Caco-2 (cell line): ENCODE data around the gene FADS3. TPM values are rescaled to one million over a fixed set of nuclear protein-coding genes. Genes with fewer than 3 reads are reported as not detected.

Experiments
- BruUV-seq: library from RNA; stranded (reverse); fragments of 400-500 nt; replicated peaks from 2 replicates; lab custom pipeline; 2021; lab: Mats Ljungman, UMichigan
- CTCF ChIA-PET: fragments of 300-600 bp; sonication (Branson Sonifier 250); formaldehyde crosslinking; loops from one replicate; lab custom pipeline; 2022; ENCODE audit warnings: antibody characterized with exemption; lab: Charles Lee
- POLR2A ChIA-PET: fragments of 300-600 bp; sonication (Branson Sonifier 250); formaldehyde crosslinking; loops from one replicate; lab custom pipeline; 2022; ENCODE audit warnings: antibody characterized with exemption; lab: Charles Lee
- DNase-seq, 2 experiments: peaks; one replicate each; pipeline versions ENCODE4 v3.0.0 to v3.0.0-alpha.2; 2020 to 2022
- H3K27me3 ChIP-seq: replicated peaks from 2 replicates; pipeline ENCODE4 v1.6.0; 2011; ENCODE audit warnings: low read length; ENCODE audit not compliant: control insufficient read depth, insufficient read depth
- H3K36me3 ChIP-seq: 2 replicates; pipeline ENCODE4 v1.5.1; 2011; ENCODE audit warnings: low read length; ENCODE audit not compliant: control insufficient read depth, insufficient read depth
- H3K4me1 ChIP-seq: fragments of 250-450 bp; sonication (Bioruptor Pico); 2 replicates; pipeline ENCODE4 v1.5.1; 2020; ENCODE audit warnings: mild to moderate bottlenecking
- H3K4me3 ChIP-seq: 2 replicates; pipeline ENCODE4 v1.5.1; 2011; ENCODE audit warnings: low read depth, mild to moderate bottlenecking, control low read depth, low read length
- H3K9me3 ChIP-seq: fragments of 250-450 bp; sonication (Bioruptor Pico); 2 replicates; pipeline ENCODE4 v1.5.1; 2020; ENCODE audit warnings: mild to moderate bottlenecking, moderate library complexity
- H3K27ac Mint-ChIP-seq: one replicate; pipeline ENCODE4 v1.8.0; 2022; ENCODE audit warnings: mixed read lengths; ENCODE audit not compliant: unreplicated experiment
- H3K27me3 Mint-ChIP-seq: one replicate; pipeline ENCODE4 v1.8.0; 2022; ENCODE audit warnings: mixed read lengths; ENCODE audit not compliant: insufficient read depth, unreplicated experiment
- H3K36me3 Mint-ChIP-seq: one replicate; pipeline ENCODE4 v1.8.0; 2022; ENCODE audit warnings: mild to moderate bottlenecking, mixed read lengths; ENCODE audit not compliant: insufficient read depth, unreplicated experiment
- H3K4me1 Mint-ChIP-seq: one replicate; pipeline ENCODE4 v1.8.0; 2022; ENCODE audit warnings: low read depth, mixed read lengths; ENCODE audit not compliant: unreplicated experiment
- H3K4me3 Mint-ChIP-seq: one replicate; pipeline ENCODE4 v1.8.0; 2022; ENCODE audit warnings: mild to moderate bottlenecking, moderate library complexity, mixed read lengths; ENCODE audit not compliant: unreplicated experiment
- H3K9me3 Mint-ChIP-seq: one replicate; pipeline ENCODE4 v1.8.0; 2022; ENCODE audit warnings: mixed read lengths; ENCODE audit not compliant: unreplicated experiment
- CTCF ChIP-seq, 2 experiments: fragments of 200-600 bp in 1 of 2; IDR thresholded peaks; 1 replicate in 1 of 2; 2 replicates in 1 of 2; pipeline versions ENCODE4 v1.5.1 to v1.8.0; 2011 to 2022; ENCODE audit warnings: antibody characterized with exemption in 1 of 2, control low read depth in 1 of 2, inconsistent platforms in 1 of 2, low read depth in 1 of 2, low read length in 1 of 2, mild to moderate bottlenecking in 1 of 2, moderate library complexity in 1 of 2; ENCODE audit not compliant: insufficient read depth in 1 of 2, severe bottlenecking in 1 of 2, unreplicated experiment in 1 of 2
- intact Hi-C: fragments of 100-400 bp; cut with micrococcal nuclease; formaldehyde crosslinking; loops from one replicate; pipeline ENCODE4 v1.10.0; 2022; ENCODE audit not compliant: unreplicated experiment
- total RNA-seq: library from RNA; stranded (reverse); gene quantifications from 2 replicates; pipeline ENCODE4 v1.2.3, GENCODE V29; 2022

Gene FADS3
- total RNA-seq, 1 experiment from 2014 or later, result 32.7 TPM

- H3K36me3 Mint-ChIP-seq, result peaks cover 5% of the 10 kb centered on the region
- H3K4me3 Mint-ChIP-seq, result peak overlapping the region; percentile 91
- peak overlapping the region; percentile 90 for H3K4me3 ChIP-seq
- H3K36me3 ChIP-seq, result no peaks in the 10 kb centered on the region
- BruUV-seq, result TSS peak; percentile 42
- peak overlapping the region; percentile 64 for H3K27ac Mint-ChIP-seq
- peaks cover 8% of the 10 kb centered on the region for H3K4me1 ChIP-seq
- TF ChIP-seq CTCF (IDR thresholded peaks at IDR 0.05; ENCODE audit: insufficient read depth in 1 of 2, low read depth in 1 of 2, low read length in 1 of 2, severe bottlenecking in 1 of 2, unreplicated experiment in 1 of 2), result peak in 1 of 2 experiments; percentile 12
- POLR2A ChIA-PET, result interaction anchor here (0.6 to 1.0 kb wide), 2 partner anchors 59 to 867 kb away, joined by 3 read pairs; no protein-coding TSS in a partner anchor
- H3K9me3 Mint-ChIP-seq, result no peaks in the 10 kb centered on the region
- no peaks in the 10 kb centered on the region for H3K9me3 ChIP-seq
- CTCF ChIA-PET, result interaction anchor here (0.5 to 1.1 kb wide), 10 partner anchors 8 to 407 kb away, joined by 3 to 5 read pairs (median 4); no protein-coding TSS in a partner anchor
- H3K27me3 Mint-ChIP-seq, result no peaks in the 10 kb centered on the region
- intact Hi-C loops, result loop anchor here (1.0 kb wide), 3 partner anchors 19 to 93 kb away; no protein-coding TSS in a partner anchor
- no peaks in the 10 kb centered on the region for H3K4me1 Mint-ChIP-seq
- DNase-seq, result peak; percentile 59 to 67
- H3K27me3 ChIP-seq, result no peaks in the 10 kb centered on the region
Measured at GRCh38 chr11:61890529-61891330, 615 bp downstream of the FADS3 start.

- POLR2A ChIA-PET, result interaction anchor here (1.0 kb wide), 1 partner anchor 60 kb away, joined by 3 read pairs; no protein-coding TSS in a partner anchor
- no TSS peak for BruUV-seq
Measured at GRCh38 chr11:61889831-61890230, 1.5 kb downstream of the FADS3 start.

More at GRCh38 chr11:61889831-61890230, 1.5 kb downstream of the FADS3 start:
- Mint-ChIP-seq H3K27ac (no peak overlapping the region), H3K4me1 (no peaks in the 10 kb centered on the region), H3K36me3 (peaks cover 5% of the 10 kb centered on the region), H3K9me3 (no peaks in the 10 kb centered on the region), H3K27me3 (no peaks in the 10 kb centered on the region), H3K4me3 (peak overlapping the region; percentile 91)
- H3K4me3 ChIP-seq, result no peak overlapping the region
- DNase-seq, result no peak
- H3K9me3 ChIP-seq, result no peaks in the 10 kb centered on the region
- no peak for TF ChIP-seq CTCF (IDR thresholded peaks at IDR 0.05; ENCODE audit: insufficient read depth in 1 of 2, low read depth in 1 of 2, low read length in 1 of 2, severe bottlenecking in 1 of 2, unreplicated experiment in 1 of 2)
- CTCF ChIA-PET, result interaction anchor here (0.6 to 1.1 kb wide), 5 partner anchors 58 to 93 kb away, joined by 3 to 5 read pairs (median 4); no protein-coding TSS in a partner anchor
- no peaks in the 10 kb centered on the region for H3K36me3 ChIP-seq
- no peaks in the 10 kb centered on the region for H3K27me3 ChIP-seq
- peaks cover 8% of the 10 kb centered on the region for H3K4me1 ChIP-seq
- intact Hi-C loops, result no loop called here
